ENCODE results near the gene ABLIM3.

The ABLIM3 gene

GRCh38 chr5:149246906-149247305 is 105.6 kb downstream of the ABLIM3 start:
- no peak for TF ChIP-seq ZNF274 (IDR thresholded peaks at IDR 0.05; ENCODE audit: low read depth, low read length)

GRCh38 chr5:149247726-149248125 is 106.4 kb downstream of the ABLIM3 start:
- TF ChIP-seq ZNF274 (IDR thresholded peaks at IDR 0.05; ENCODE audit: low read depth, low read length) = no peak

More at GRCh38 chr5:149246906-149247305, 105.6 kb downstream of the ABLIM3 start:
- no peak overlapping the region for H3K4me3 ChIP-seq (ENCODE audit: low read length)

GRCh38 chr5:149251546-149251945 is 110.3 kb downstream of the ABLIM3 start:
- H3K4me3 ChIP-seq (ENCODE audit: low read length) = no peak overlapping the region
- no peak for TF ChIP-seq ZNF274 (IDR thresholded peaks at IDR 0.05; ENCODE audit: low read depth, low read length)

More at GRCh38 chr5:149247726-149248125, 106.4 kb downstream of the ABLIM3 start:
- H3K4me3 ChIP-seq (ENCODE audit: low read length) = no peak overlapping the region

GRCh38 chr5:149254506-149254905 is 113.2 kb downstream of the ABLIM3 start:
- TF ChIP-seq ZNF274 (IDR thresholded peaks at IDR 0.05; ENCODE audit: low read depth, low read length) = no peak
- H3K4me3 ChIP-seq (ENCODE audit: low read length) = no peak overlapping the region

- H3K4me3 ChIP-seq (ENCODE audit: low read length) = no peak overlapping the region
- no peak for TF ChIP-seq ZNF274 (IDR thresholded peaks at IDR 0.05; ENCODE audit: low read depth, low read length)
These were observed 115.2 kb downstream of the ABLIM3 start for GRCh38 chr5:149256451-149256850.

GRCh38 chr5:149257131-149257530 is 115.8 kb downstream of the ABLIM3 start:
- no peak for TF ChIP-seq ZNF274 (IDR thresholded peaks at IDR 0.05; ENCODE audit: low read depth, low read length)

GRCh38 chr5:149257889-149258705 is 116.8 kb downstream of the ABLIM3 start:
- H3K4me3 ChIP-seq (ENCODE audit: low read length) = no peak overlapping the region
- TF ChIP-seq ZNF274 (IDR thresholded peaks at IDR 0.05; ENCODE audit: low read depth, low read length) = no peak

More at GRCh38 chr5:149257131-149257530, 115.8 kb downstream of the ABLIM3 start:
- H3K4me3 ChIP-seq (ENCODE audit: low read length) = no peak overlapping the region

GRCh38 chr5:149260761-149261160 is 119.5 kb downstream of the ABLIM3 start:
- TF ChIP-seq ZNF274 (IDR thresholded peaks at IDR 0.05; ENCODE audit: low read depth, low read length) = no peak
- H3K4me3 ChIP-seq (ENCODE audit: low read length) = no peak overlapping the region

GRCh38 chr5:149261246-149261645 is 120.0 kb downstream of the ABLIM3 start:
- no peak for TF ChIP-seq ZNF274 (IDR thresholded peaks at IDR 0.05; ENCODE audit: low read depth, low read length)

GRCh38 chr5:149262315-149262714 is 121.0 kb downstream of the ABLIM3 start:
- no peak overlapping the region for H3K4me3 ChIP-seq (ENCODE audit: low read length)
- no peak for TF ChIP-seq ZNF274 (IDR thresholded peaks at IDR 0.05; ENCODE audit: low read depth, low read length)

More at GRCh38 chr5:149261246-149261645, 120.0 kb downstream of the ABLIM3 start:
- H3K4me3 ChIP-seq (ENCODE audit: low read length) = no peak overlapping the region

GRCh38 chr5:149264439-149265067 is 123.3 kb downstream of the ABLIM3 start:
- TF ChIP-seq ZNF274 (IDR thresholded peaks at IDR 0.05; ENCODE audit: low read depth, low read length) = no peak
- H3K4me3 ChIP-seq (ENCODE audit: low read length) = no peak overlapping the region

GRCh38 chr5:149265068-149265465 is 123.8 kb downstream of the ABLIM3 start:
- H3K4me3 ChIP-seq (ENCODE audit: low read length) = no peak overlapping the region
- TF ChIP-seq ZNF274 (IDR thresholded peaks at IDR 0.05; ENCODE audit: low read depth, low read length) = no peak

- no peak overlapping the region for H3K4me3 ChIP-seq (ENCODE audit: low read length)
- TF ChIP-seq ZNF274 (IDR thresholded peaks at IDR 0.05; ENCODE audit: low read depth, low read length) = no peak
These were observed 124.3 kb downstream of the ABLIM3 start for GRCh38 chr5:149265597-149265996.

GRCh38 chr5:149267241-149267973 is 126.1 kb downstream of the ABLIM3 start:
- no peak for TF ChIP-seq ZNF274 (IDR thresholded peaks at IDR 0.05; ENCODE audit: low read depth, low read length)
- H3K4me3 ChIP-seq (ENCODE audit: low read length) = no peak overlapping the region
